GM23338 (cell line): ENCODE results near the gene INPP5A. TPM values are rescaled to one million over a fixed set of nuclear protein-coding genes. Genes with fewer than 3 reads are reported as not detected.
A peak's percentile ranks its signal among the peaks of the same experiment; 100 is the strongest.

Source experiments
- ATAC-seq: fragments of 200-7000 bp; cut with Tn5 transposase; 3 replicates; pipeline ENCODE4 v1.9.1; 2020
- DNase-seq: peaks from one replicate; pipeline ENCODE4 v3.0.0-alpha.2; 2015; ENCODE audit warnings: low spot score
- H2AFZ ChIP-seq: fragments of 200-600 bp; sonication (generic); 2 replicates; pipeline ENCODE4 v1.8.0; 2016; ENCODE audit warnings: antibody characterized with exemption, mild to moderate bottlenecking, moderate library complexity
- H3F3A ChIP-seq: fragments of 200-600 bp; sonication (generic); replicated peaks from 2 replicates; pipeline ENCODE4 v1.8.0; 2017; ENCODE audit warnings: antibody characterized with exemption, mixed run types, low read depth
- H3K27ac ChIP-seq: fragments of 200-600 bp; sonication (generic); 2 replicates; pipeline ENCODE4 v1.6.1; 2016; ENCODE audit warnings: low read depth
- H3K27me3 ChIP-seq: fragments of 200-600 bp; sonication (generic); 2 replicates; pipeline ENCODE4 v1.8.0; 2016; ENCODE audit warnings: mild to moderate bottlenecking, mixed run types, moderate library complexity; ENCODE audit not compliant: insufficient read depth
- H3K36me3 ChIP-seq: fragments of 200-600 bp; sonication (generic); 2 replicates; pipeline ENCODE4 v1.8.0; 2016; ENCODE audit warnings: mild to moderate bottlenecking; ENCODE audit not compliant: insufficient read depth
- H3K4me1 ChIP-seq: fragments of 200-600 bp; sonication (generic); 2 replicates; pipeline ENCODE4 v1.8.0; 2016; ENCODE audit warnings: mild to moderate bottlenecking, moderate library complexity; ENCODE audit not compliant: insufficient read depth
- H3K4me2 ChIP-seq: fragments of 200-600 bp; sonication (generic); 2 replicates; pipeline ENCODE4 v1.7.1; 2017; ENCODE audit warnings: mixed run types
- H3K4me3 ChIP-seq: fragments of 200-600 bp; sonication (generic); 2 replicates; pipeline ENCODE4 v1.6.1; 2016; ENCODE audit warnings: mixed run types
- H3K79me2 ChIP-seq: fragments of 200-600 bp; sonication (generic); replicated peaks from 2 replicates; pipeline ENCODE4 v1.8.0; 2017; ENCODE audit warnings: mild to moderate bottlenecking; ENCODE audit not compliant: insufficient read depth
- H3K9me2 ChIP-seq: fragments of 200-600 bp; sonication (generic); 2 replicates; pipeline ENCODE4 v1.8.0; 2017; ENCODE audit not compliant: insufficient read depth
- H4K20me1 ChIP-seq: fragments of 200-600 bp; sonication (generic); replicated peaks from 2 replicates; pipeline ENCODE4 v1.8.0; 2017; ENCODE audit warnings: mild to moderate bottlenecking; ENCODE audit not compliant: insufficient read depth
- H3K27ac Mint-ChIP-seq: 2 replicates; pipeline ENCODE4 v1.8.0; 2020; ENCODE audit warnings: inconsistent platforms, mild to moderate bottlenecking, moderate library complexity, mixed read lengths
- H3K27me3 Mint-ChIP-seq: 3 replicates; pipeline ENCODE4 v1.8.0; 2022; ENCODE audit warnings: low read depth, mild to moderate bottlenecking, moderate library complexity, mixed read lengths, inconsistent platforms; ENCODE audit not compliant: insufficient read depth, poor library complexity
- H3K36me3 Mint-ChIP-seq: 3 replicates; pipeline ENCODE4 v1.8.0; 2021; ENCODE audit warnings: low read depth, mild to moderate bottlenecking, inconsistent platforms, moderate library complexity, mixed read lengths
- H3K4me1 Mint-ChIP-seq: 3 replicates; pipeline ENCODE4 v1.8.0; 2020; ENCODE audit warnings: mild to moderate bottlenecking, inconsistent platforms, mixed read lengths
- H3K4me3 Mint-ChIP-seq: 3 replicates; pipeline ENCODE4 v1.8.0; 2021; ENCODE audit warnings: moderate library complexity, mild to moderate bottlenecking, inconsistent platforms, mixed read lengths
- H3K9me3 Mint-ChIP-seq: 3 replicates; pipeline ENCODE4 v1.8.0; 2020; ENCODE audit warnings: moderate library complexity, mild to moderate bottlenecking, inconsistent platforms, mixed read lengths
- CTCF ChIP-seq, 2 experiments: fragments of 200-600 bp in 1 of 2; sonication (generic) in 1 of 2; conservative IDR thresholded peaks; 2 replicates each; pipeline versions ENCODE4 v1.5.1 to v1.6.1; 2016 to 2017; ENCODE audit warnings: antibody characterized with exemption in 2 of 2, low read depth in 2 of 2, mild to moderate bottlenecking in 2 of 2, moderate library complexity in 1 of 2
- EZH2 ChIP-seq: fragments of 200-600 bp; sonication (generic); IDR thresholded peaks from one replicate; pipeline ENCODE4 v1.8.0; 2017; ENCODE audit warnings: antibody characterized with exemption, mild to moderate bottlenecking, low read depth; ENCODE audit not compliant: unreplicated experiment
- EZH2phosphoT487 ChIP-seq: fragments of 200-600 bp; sonication (generic); IDR thresholded peaks from one replicate; pipeline ENCODE4 v1.8.1; 2018; ENCODE audit warnings: antibody characterized with exemption; ENCODE audit not compliant: unreplicated experiment
- POLR2AphosphoS5 ChIP-seq: IDR thresholded peaks from 2 replicates; pipeline ENCODE4 v1.6.1; 2016; ENCODE audit warnings: antibody characterized with exemption, low read depth
- ZNF114 ChIP-seq: fragments of 250-450 bp; sonication (Bioruptor Pico); IDR thresholded peaks from 2 replicates; pipeline ENCODE4 v1.5.0; 2020; ENCODE audit warnings: mild to moderate bottlenecking, moderate library complexity
- ZNF331 ChIP-seq: fragments of 250-450 bp; sonication (Bioruptor Pico); IDR thresholded peaks from 2 replicates; pipeline ENCODE4 v1.5.0; 2020; ENCODE audit warnings: low read depth, mild to moderate bottlenecking, moderate library complexity
- ZNF462 ChIP-seq: fragments of 250-450 bp; sonication (Bioruptor Pico); IDR thresholded peaks from 2 replicates; pipeline ENCODE4 v1.5.0; 2020; ENCODE audit warnings: mild to moderate bottlenecking, moderate library complexity
- polyA plus RNA-seq: library from polyadenylated mRNA; unstranded; fragments of >200 nt; fragmentation: Nextera tagmentation; extraction: Ambion mirVana; gene quantifications from 2 replicates; pipeline ENCODE4 v1.2.1, GENCODE V29; 2016
- total RNA-seq: library from RNA; depleted of rRNA; stranded (reverse); fragments of >200 nt; shearing (Covaris generic); gene quantifications from 2 replicates; pipeline ENCODE4 v1.2.3, GENCODE V29; 2014

The INPP5A gene
- total and polyA plus RNA-seq, 2 experiments from 2014 or later: 5.9 to 40.6 TPM

GRCh38 chr10:132793213-132793612 is 255.6 kb downstream of the INPP5A start:
- Histone ChIP-seq H3K9me2 (no peaks in the 10 kb centered on the region), H3K27ac (no peak overlapping the region), H3K27me3 (peaks cover 23% of the 10 kb centered on the region), H3K79me2 (no peaks in the 10 kb centered on the region), H2AFZ (no peak overlapping the region), H4K20me1 (no peaks in the 10 kb centered on the region), H3K4me2 (no peak overlapping the region), H3K36me3 (no peaks in the 10 kb centered on the region), H3F3A (no peaks in the 10 kb centered on the region), H3K4me3 (no peak overlapping the region), H3K4me1 (no peaks in the 10 kb centered on the region)
- no peaks in the 10 kb centered on the region for H3K36me3 Mint-ChIP-seq
- TF ChIP-seq POLR2AphosphoS5 (no peak), ZNF114 (no peak), EZH2 (no peak), ZNF331 (CRISPR knock-in tag) (no peak), ZNF462 (no peak), EZH2phosphoT487 (no peak), CTCF (conservative IDR thresholded peaks at IDR 0.05; ENCODE audit: low read depth in 2 of 2) (0 out of 4 replicates have a peak, but pooled peaks of 1 of the 2 experiments have one; percentile 23)
- ATAC-seq: no peak
- no peak overlapping the region for H3K27ac Mint-ChIP-seq
- peaks cover 28% of the 10 kb centered on the region for H3K27me3 Mint-ChIP-seq
- H3K4me1 Mint-ChIP-seq: no peaks in the 10 kb centered on the region
- no peak overlapping the region for H3K4me3 Mint-ChIP-seq
- DNase-seq: no peak
- no peaks in the 10 kb centered on the region for H3K9me3 Mint-ChIP-seq
